H54 (cell line): ENCODE data around the gene TOX2.

Experiments used
- DNase-seq: peaks from one replicate; pipeline ENCODE4 v3.0.0; 2011; ENCODE audit warnings: low spot score, mixed read lengths; ENCODE audit not compliant: insufficient read length
- FAIRE-seq: peaks from 3 replicates; lab custom pipeline; 2011; peaks lifted over from hg19 to GRCh38; lab: Jason Lieb, UNC
- POLR2A ChIP-seq: IDR thresholded peaks from 2 replicates; pipeline ENCODE4 v1.6.1; 2011; ENCODE audit warnings: low read depth, mild to moderate bottlenecking, low read length

Gene TOX2

DNA sequence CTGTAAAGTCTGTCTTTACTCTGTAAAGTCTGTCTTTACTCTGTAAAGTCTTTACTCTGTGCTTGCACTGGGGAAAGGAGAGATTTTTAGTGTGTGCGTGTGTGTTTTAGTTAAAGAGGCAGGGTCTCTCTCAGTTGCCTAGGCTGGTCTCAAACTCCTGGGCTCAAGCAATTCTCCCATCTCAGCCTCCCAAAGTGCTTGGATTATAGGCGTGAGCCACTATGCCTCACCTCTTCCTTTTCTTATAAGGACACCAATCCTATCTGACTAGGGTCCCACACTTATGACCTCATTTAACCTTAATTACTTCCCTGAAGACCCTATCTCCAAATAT is 178.6 kb downstream of the TOX2 start:
- no peak for FAIRE-seq
- no peak for TF ChIP-seq POLR2A

DNA sequence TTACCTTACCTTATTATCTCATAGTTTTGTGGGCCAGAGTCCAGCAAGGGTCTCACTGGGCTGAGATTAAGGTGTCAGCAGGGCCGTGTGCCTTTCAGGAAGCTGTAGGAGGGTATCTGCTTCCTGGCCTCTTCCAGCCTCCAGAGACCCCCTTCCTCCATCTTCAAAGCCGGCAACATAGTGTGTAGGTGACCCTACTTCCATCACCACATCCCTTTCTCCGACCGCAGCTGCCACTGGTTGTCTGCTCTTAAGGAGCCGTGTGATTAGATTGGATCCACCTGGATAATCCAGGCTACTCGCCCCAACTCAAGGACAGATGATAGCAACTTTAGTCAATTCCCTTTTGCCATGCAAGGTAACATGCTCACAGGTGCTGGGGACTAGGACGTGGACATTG is 181.2 kb downstream of the TOX2 start:
- DNase-seq (no peak), FAIRE-seq (no peak)
- no peak for TF ChIP-seq POLR2A

More for the DNA sequence above, 178.6 kb downstream of the TOX2 start:
- no peak for DNase-seq

DNA sequence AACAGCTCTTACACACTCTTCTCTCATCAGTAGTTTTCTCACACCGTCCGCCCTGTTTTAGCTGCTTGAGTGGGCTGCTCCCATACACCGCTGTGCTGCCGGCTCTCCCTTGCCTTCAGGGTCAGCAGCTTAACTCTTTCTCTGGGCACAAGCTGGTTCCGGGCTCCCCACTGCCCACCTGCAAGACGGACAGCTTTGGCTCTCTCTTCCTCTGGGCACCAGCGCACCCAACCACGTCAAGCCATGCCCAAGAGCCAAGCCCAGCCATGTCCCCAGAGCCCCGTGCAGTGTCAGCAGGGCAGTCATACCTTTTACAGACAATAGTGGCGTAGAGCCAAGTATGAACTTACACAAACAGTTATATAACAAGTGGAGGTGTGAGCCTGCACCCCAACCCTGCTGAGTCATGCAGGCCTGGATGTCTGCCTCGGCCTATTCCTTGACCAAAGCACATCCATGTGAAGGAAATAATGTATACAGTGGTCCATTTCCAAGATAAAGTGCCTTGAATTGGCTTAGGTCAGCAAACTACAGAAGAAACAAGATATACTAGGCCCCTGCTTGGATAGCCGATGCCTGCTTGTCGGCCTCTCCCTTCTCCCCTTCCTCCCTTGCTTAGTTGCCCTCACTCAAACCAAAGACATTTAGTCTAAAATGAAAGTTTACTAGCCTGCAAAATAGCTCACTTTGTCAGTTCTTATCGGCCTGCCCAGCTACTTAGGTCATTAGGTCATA is 183.0 kb downstream of the TOX2 start:
- no peak for TF ChIP-seq POLR2A
- DNase-seq = no peak
- FAIRE-seq = no peak

DNA sequence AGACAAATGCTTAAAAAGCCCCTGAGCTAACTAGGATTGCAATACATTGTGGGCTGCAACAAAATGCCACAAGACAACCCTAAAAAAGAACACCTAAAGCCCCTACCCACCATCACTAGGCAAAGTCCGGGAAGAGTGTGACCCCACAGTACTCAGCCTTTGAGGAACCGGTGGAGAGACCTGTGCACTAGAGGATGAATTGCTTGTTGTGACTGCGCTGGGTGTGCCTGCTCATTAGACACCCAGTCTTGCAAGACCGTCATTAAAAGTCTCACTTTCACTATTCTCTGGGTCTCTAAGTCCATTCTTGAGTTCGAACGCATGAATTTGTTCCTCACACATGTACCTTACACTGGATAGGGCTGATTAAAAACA is 183.6 kb downstream of the TOX2 start:
- TF ChIP-seq POLR2A = no peak
- FAIRE-seq = no peak
- DNase-seq = no peak

DNA sequence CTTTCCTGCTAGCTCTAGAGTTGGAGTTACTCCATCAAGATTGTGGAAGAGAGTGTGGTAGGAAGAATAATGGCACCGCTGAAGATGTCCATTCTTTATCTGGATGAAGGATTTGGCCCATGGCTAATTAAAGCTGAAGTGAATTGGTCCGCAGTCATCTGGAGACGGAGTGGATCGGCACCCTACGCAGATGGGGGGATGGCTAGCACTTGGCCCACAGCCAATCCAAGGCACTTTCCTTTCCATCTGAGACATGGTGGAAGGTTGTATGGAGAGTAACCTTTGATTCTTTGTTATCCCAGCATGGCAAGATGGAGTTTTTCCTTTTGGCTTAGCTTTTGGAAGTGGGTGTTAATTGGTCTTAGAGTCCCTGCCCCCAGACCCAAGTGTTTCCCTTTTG is 184.0 kb downstream of the TOX2 start:
- no peak for TF ChIP-seq POLR2A
- no peak for DNase-seq
- FAIRE-seq = no peak

DNA sequence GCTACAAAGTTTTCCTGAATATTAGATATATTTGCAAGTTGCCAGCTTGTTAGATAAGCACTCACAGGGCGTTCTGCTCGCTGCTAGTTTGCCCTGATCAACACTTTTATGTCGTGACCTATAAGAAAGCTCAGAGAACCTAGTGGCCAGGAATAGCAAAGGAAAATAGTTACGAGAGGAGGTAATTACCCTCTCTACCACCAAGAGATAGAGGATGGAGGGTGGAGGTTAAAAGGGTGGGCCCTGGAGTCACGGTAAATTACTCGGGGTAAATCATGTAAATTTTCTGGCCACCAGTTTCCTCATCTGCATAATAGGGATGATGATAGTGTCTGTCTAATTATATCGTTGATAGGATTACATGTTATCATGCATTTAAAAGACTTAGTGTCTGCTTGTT is 185.2 kb downstream of the TOX2 start:
- no peak for TF ChIP-seq POLR2A
- DNase-seq (no peak), FAIRE-seq (no peak)

DNA sequence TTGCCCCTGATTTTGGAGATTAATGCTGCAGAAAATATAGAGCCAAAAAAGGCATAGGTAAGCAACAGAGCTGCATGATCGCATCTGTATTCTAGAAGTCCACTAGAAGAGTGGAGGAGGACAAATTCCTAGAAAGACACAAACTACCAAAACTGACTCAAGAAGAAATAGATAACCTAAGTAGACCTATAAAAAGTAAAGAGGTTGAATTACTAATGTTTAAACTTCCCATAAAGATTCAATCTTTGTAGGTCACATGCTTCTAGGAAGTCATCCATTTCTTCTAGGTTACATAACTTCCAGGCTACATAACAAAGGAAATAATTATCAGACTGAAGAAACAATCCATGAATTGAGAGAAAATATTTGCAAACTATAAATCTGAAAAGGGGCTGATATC is 187.9 kb downstream of the TOX2 start:
- DNase-seq (no peak), FAIRE-seq (no peak)
- no peak for TF ChIP-seq POLR2A

DNA sequence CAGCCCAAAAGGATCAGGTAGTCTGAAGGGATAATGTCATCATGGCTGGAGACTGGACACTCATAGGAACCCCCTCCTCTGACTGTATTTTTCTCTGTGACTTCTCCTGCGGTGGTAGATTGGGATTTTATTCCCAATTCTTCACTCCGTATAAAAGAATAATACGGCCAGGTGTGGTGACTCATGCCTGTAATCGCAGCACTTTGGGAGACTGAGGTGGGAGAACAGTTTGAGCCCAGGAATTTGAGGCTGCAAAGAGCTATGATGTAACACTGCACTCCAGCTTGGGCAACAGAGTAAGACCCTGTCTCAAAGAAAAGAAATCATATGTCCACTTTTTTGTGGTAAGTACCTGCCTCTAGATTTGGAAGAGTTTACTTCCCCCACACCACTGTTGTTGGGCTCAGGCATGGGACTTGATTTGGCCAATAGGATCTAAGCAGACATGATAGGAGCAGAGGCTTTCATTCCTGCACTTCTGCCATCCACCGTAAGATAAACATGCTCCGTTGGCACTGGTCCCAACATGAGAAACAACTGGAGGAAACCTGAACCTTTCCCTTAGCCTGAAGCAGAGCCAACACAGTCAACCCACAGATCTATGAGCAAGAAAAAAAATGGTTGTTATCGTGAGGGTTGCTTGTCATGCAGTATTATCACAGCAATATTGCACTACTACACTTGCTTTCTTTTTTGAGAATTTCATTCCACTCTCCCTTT is 190.3 kb downstream of the TOX2 start:
- DNase-seq (no peak), FAIRE-seq (no peak)
- no peak for TF ChIP-seq POLR2A

DNA sequence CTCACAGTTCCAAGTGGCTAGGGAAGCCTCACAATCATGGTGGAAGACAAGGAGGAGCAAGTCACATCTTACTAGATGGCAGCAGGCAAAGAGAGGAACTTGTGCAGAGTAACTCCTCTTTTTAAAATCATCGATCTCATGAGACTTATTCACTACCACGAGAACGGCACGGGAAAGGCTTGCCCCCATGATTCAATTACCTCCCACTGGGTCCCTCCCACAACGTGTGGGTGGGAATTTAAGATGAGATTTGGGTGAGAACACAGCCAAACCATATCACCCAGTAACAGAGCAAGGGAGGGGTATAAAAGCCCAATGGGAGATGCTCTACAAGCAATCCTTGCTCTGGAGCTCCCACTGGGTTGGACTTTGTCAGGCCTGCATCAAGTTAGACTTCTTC is 192.0 kb downstream of the TOX2 start:
- TF ChIP-seq POLR2A = no peak
- DNase-seq = no peak
- no peak for FAIRE-seq

DNA sequence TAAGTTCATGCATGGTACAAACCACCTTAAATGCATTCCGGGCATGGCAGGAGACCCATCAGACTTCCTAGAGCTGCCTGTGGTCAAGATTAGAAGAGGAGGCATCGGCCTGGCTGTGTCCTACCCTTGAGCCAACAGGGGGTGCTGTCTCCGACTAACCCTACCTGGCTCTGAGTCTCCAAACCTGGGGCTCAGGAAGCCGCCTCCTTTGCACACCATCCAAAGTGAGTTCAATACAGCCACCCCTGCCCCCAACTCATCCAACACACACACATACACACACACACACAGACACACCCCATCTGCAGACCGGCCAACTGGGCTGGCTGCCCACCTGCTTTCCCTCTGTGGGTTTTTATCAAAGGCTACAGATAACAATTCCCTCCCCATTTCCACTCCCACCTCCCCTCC is 195.3 kb downstream of the TOX2 start:
- TF ChIP-seq POLR2A = no peak
- no peak for FAIRE-seq
- DNase-seq = no peak

DNA sequence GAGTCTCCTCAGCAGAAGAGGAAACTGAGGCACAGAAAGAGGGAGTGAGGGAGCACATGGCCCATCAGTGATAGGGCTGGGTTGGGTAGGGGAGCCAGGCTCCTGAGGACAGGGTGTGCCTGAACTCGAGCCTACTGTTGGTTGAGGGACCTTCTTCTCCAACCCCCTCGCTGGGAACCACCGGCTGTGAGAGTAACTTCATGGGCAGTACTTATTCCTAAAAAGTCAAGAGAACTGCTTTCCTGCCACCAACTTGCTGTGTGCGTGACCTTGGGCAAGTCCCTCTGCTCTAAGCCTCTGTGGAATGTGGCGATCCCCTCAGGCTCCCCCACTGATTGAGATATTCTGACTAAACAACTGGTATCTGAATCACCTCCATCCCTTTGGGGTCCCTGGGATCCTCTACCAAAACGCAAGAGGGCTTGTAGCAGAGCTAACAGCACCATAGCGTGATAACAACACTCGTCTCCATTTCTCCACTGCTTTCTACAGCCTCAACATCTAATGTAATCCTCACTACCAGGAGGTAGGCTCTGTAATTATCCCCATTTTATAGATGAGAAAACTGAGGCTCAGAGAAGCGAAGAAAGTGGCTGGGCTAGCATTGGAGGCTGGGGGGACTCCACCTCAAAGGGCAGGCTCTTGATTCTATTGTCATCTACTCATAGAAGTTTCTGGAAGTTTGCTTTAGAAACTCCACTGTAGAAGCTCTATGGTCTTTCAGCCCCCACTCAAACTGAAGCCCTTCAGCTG is 196.3 kb downstream of the TOX2 start:
- no peak for DNase-seq
- FAIRE-seq = no peak
- TF ChIP-seq POLR2A = no peak

DNA sequence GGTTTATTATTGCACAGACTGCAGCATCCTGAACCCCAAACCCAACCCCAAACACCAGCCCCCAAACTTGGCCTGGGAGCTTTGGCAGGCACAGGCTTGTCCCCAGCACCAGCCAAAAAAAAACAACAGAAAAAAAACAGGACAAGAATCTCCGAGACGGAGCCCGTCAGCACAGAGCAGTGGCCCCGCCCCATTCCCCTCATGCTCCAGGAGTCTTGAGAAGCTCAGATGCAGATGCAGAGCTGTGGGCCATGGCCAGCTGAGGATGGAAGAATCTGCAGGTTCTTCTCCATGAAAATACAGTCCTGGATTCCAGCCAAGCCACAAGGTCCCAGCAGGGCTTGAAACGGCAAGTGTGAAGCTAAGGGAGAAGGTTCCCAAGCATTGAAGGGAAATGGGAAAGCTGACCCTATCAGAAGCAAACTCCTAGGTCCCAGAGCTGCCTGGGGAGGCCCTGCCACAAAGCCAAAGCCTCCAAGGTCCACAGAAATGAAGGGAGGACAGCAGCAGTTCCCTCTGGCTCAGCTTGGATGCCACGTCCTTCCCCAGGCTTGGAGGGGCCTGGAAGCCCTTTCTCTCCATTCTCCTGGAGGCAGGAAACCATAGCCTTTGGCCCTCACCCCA is 197.2 kb downstream of the TOX2 start:
- no peak for TF ChIP-seq POLR2A
- no peak for DNase-seq
- no peak for FAIRE-seq

DNA sequence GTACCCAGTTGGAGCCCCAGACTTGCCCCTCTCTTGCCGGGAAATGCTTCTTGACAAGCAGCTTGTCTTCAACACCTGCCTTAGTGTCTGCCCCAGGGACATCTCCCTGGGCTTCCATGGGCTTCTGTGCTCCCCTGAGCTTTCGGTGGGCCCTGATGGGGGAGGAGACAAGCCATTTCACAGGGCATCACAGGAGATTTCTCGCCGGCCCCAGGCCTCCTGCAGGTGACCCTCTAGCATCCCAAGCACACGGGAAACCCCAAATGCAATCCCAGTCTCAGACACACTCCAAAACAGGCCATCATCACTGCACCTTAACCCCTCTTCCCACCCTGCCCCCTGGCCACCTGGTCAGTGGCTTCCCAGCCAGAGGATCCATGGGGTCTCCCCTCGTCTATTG is 197.8 kb downstream of the TOX2 start:
- no peak for TF ChIP-seq POLR2A
- DNase-seq = no peak
- FAIRE-seq = no peak

DNA sequence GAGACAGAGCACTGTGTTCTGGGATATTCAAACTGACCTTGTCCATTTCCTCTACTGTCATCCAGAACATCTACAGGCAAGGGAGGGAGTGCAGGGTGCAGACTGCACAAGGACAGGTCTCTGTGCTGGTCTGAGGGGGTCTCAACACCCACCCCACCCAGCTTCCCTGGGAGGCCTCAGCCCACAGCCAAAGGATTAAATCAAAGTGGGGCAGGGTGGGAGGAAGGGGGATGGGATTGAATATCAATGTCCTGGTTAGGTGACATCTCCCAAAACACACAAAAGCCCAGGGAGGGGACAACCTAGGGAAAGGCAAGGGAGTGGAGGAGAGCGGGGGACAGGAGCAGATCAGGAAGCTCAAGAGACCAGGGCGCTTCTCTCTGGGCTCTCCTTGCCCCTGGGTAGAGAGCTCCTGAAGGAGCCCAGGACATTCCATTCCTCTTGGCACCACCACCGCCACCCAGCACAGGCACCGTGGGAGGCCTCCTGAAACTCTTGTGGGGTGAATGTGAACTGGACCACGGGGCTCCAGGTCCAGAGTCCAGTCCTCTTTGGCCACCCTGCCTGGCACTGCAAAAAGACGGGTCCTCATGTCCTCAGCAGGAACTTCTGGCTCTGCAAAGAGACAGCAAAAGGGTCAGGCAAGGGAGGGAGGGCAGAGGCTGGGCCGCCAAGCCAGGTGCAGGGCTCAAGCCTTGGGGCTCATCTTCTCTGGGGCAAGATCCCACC is 198.4 kb downstream of the TOX2 start:
- no peak for DNase-seq
- no peak for TF ChIP-seq POLR2A
- no peak for FAIRE-seq
